MM.1S (cell line): Measurements from ENCODE around the gene NUP37.

Source experiments
- DNase-seq: peaks from one replicate; pipeline ENCODE4 v3.0.0-alpha.2; 2015
- H2AFZ ChIP-seq: fragments of 300-600 bp; sonication (generic); 2 replicates; pipeline ENCODE4 v1.6.0; 2016; ENCODE audit warnings: antibody characterized with exemption, low read length
- H3F3A ChIP-seq: fragments of 300-600 bp; sonication (generic); 2 replicates; pipeline ENCODE4 v1.6.1; 2016; ENCODE audit warnings: mild to moderate bottlenecking, antibody characterized with exemption, low read length, moderate library complexity, mixed read lengths; ENCODE audit not compliant: insufficient read depth
- H3K27ac ChIP-seq: fragments of 300-600 bp; sonication (generic); 2 replicates; pipeline ENCODE4 v1.5.1; 2016; ENCODE audit warnings: mild to moderate bottlenecking, low read length
- H3K27me3 ChIP-seq: fragments of 300-600 bp; sonication (generic); replicated peaks from 2 replicates; pipeline ENCODE4 v1.6.0; 2016; ENCODE audit warnings: low read length; ENCODE audit not compliant: insufficient read depth
- H3K36me3 ChIP-seq: fragments of 300-600 bp; sonication (generic); replicated peaks from 2 replicates; pipeline ENCODE4 v1.6.1; 2016; ENCODE audit warnings: mild to moderate bottlenecking, low read length, mixed read lengths; ENCODE audit not compliant: insufficient read depth
- H3K4me1 ChIP-seq: fragments of 300-600 bp; sonication (generic); 2 replicates; pipeline ENCODE4 v1.6.1; 2016; ENCODE audit warnings: low read length, mixed read lengths
- H3K4me2 ChIP-seq: fragments of 300-600 bp; sonication (generic); 2 replicates; pipeline ENCODE4 v1.6.0; 2016; ENCODE audit warnings: low read depth, low read length
- H3K4me3 ChIP-seq: fragments of 300-600 bp; sonication (generic); 2 replicates; pipeline ENCODE4 v1.5.1; 2016; ENCODE audit warnings: low read length, mixed read lengths
- H3K79me2 ChIP-seq: fragments of 300-600 bp; sonication (generic); 2 replicates; pipeline ENCODE4 v1.6.1; 2016; ENCODE audit warnings: mixed run types, low read length, mixed read lengths
- H3K9ac ChIP-seq: fragments of 300-600 bp; sonication (generic); 2 replicates; pipeline ENCODE4 v1.6.1; 2016; ENCODE audit warnings: low read length, mixed read lengths
- H3K9me2 ChIP-seq: fragments of 300-600 bp; sonication (generic); replicated peaks from 2 replicates; pipeline ENCODE4 v1.6.1; 2016; ENCODE audit warnings: mild to moderate bottlenecking, low read length, mixed read lengths; ENCODE audit not compliant: insufficient read depth
- H3K9me3 ChIP-seq: fragments of 300-600 bp; sonication (generic); replicated peaks from 2 replicates; pipeline ENCODE4 v1.6.1; 2016; ENCODE audit warnings: mild to moderate bottlenecking, low read length, mixed read lengths; ENCODE audit not compliant: insufficient read depth
- H4K20me1 ChIP-seq: fragments of 300-600 bp; sonication (generic); 2 replicates; pipeline ENCODE4 v1.6.1; 2016; ENCODE audit warnings: mild to moderate bottlenecking, low read length, moderate library complexity, mixed read lengths; ENCODE audit not compliant: insufficient read depth
- EZH2 ChIP-seq: fragments of 300-600 bp; sonication (generic); optimal IDR thresholded peaks from 2 replicates; pipeline ENCODE3; 2017; ENCODE audit warnings: low read depth, mild to moderate bottlenecking, antibody characterized with exemption, low read length, mixed read lengths
- EZH2phosphoT487 ChIP-seq: fragments of 300-600 bp; sonication (generic); IDR thresholded peaks from 2 replicates; pipeline ENCODE4 v1.6.1; 2018; ENCODE audit warnings: antibody characterized with exemption, low read length
- TF ChIP-seq, protein P1 (sequence below): fragments of 300-600 bp; sonication (generic); IDR thresholded peaks from 2 replicates; pipeline ENCODE4 v1.5.1; 2016; ENCODE audit warnings: antibody characterized with exemption, low read length, mixed read lengths

NUP37 gene

DNA sequence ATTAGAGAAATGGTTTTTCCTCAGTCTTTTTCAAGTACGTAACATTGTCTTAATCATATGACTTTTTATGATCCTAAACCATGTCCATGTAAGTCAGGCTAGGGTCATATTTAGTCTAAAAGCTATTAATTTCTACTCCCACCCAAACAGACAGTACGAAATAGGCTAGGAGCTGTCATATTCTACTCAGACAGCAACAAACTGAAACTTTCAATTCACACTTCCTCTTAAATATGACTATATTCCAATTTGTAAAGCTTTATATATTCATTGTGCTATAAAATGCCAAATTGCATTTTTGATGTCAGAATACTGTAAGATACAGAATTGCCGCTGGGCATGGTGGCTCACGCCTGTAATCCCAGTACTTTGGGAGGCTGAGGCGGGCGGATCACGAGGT lies 3.5 kb downstream of the NUP37 start:
- Histone ChIP-seq H3K79me2 (peaks cover 22% of the 10 kb centered on the region), H3K27me3 (no peaks in the 10 kb centered on the region), H3K36me3 (peaks cover 4% of the 10 kb centered on the region), H3F3A (peaks cover 10% of the 10 kb centered on the region; the same call in 1 of the 2 replicates), H3K4me1 (0 out of 2 replicates have a peak, but pooled peaks cover 10% of the 10 kb centered on the region), H4K20me1 (no peaks in the 10 kb centered on the region), H3K4me2 (no peak overlapping the region), H3K27ac (no peak overlapping the region), H3K4me3 (no peak overlapping the region), H2AFZ (no peak overlapping the region), H3K9me3 (no peaks in the 10 kb centered on the region), H3K9me2 (no peaks in the 10 kb centered on the region), H3K9ac (no peak overlapping the region)
- DNase-seq, result no peak
- TF ChIP-seq EZH2phosphoT487 (no peak), EZH2 (no peak)
- TF ChIP-seq, protein P1, sequence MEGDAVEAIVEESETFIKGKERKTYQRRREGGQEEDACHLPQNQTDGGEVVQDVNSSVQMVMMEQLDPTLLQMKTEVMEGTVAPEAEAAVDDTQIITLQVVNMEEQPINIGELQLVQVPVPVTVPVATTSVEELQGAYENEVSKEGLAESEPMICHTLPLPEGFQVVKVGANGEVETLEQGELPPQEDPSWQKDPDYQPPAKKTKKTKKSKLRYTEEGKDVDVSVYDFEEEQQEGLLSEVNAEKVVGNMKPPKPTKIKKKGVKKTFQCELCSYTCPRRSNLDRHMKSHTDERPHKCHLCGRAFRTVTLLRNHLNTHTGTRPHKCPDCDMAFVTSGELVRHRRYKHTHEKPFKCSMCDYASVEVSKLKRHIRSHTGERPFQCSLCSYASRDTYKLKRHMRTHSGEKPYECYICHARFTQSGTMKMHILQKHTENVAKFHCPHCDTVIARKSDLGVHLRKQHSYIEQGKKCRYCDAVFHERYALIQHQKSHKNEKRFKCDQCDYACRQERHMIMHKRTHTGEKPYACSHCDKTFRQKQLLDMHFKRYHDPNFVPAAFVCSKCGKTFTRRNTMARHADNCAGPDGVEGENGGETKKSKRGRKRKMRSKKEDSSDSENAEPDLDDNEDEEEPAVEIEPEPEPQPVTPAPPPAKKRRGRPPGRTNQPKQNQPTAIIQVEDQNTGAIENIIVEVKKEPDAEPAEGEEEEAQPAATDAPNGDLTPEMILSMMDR, result no peak

DNA sequence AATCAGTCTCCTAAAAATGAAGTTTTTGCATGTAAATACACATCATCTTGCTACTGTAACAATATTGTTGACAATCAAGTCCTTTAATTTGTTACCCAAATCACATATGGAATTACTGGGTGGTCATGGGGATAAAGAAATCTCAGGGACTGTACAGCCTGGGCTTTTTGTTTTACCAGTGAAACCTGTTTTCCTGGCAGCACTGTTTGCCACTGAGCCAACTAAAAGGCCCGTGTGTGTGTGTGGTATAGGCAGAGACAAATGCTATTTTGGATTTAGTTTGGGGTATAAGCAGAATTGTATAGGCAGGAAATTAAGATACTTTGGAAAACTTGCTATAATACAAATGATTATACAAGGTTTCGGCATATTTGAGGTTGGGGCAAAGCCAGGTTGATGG lies 5.7 kb downstream of the NUP37 start:
- H3K9me3 ChIP-seq, result no peaks in the 10 kb centered on the region
- no peak overlapping the region for H3K9ac ChIP-seq
- H2AFZ ChIP-seq, result no peak overlapping the region
- H3K79me2 ChIP-seq, result peaks cover 4% of the 10 kb centered on the region
- no peaks in the 10 kb centered on the region for H3F3A ChIP-seq
- TF ChIP-seq, protein P1, result no peak
- TF ChIP-seq EZH2phosphoT487 (no peak), EZH2 (no peak)
- H3K27me3 ChIP-seq, result no peaks in the 10 kb centered on the region
- H3K9me2 ChIP-seq, result no peaks in the 10 kb centered on the region
- no peak overlapping the region for H3K4me2 ChIP-seq
- no peak overlapping the region for H3K27ac ChIP-seq
- no peaks in the 10 kb centered on the region for H4K20me1 ChIP-seq
- no peak overlapping the region for H3K4me3 ChIP-seq
- DNase-seq, result no peak
- peaks cover 10% of the 10 kb centered on the region for H3K36me3 ChIP-seq
- 0 out of 2 replicates have a peak, but pooled peaks cover 4% of the 10 kb centered on the region for H3K4me1 ChIP-seq

DNA sequence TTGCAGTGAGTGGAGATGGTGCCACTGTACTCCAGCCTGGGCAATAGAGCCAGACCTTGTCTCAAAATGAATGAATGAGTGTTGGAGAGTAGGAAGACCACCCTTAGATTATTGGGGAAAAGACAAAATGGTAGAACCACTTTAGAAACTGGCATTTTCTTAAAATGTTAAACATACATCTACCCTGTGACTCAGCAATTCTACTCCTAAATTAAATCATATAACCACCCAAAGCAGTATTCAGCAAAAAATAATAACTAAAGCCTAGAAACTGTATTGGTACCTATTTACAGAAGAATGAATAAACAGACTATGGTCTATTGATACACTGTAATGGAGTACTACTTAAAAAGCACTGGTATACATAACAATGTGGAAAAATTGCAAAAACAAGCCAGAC lies 9.1 kb downstream of the NUP37 start:
- no peak for DNase-seq
- Histone ChIP-seq H3K4me2 (no peak overlapping the region), H3K79me2 (no peaks in the 10 kb centered on the region), H3K4me3 (no peak overlapping the region), H3F3A (no peaks in the 10 kb centered on the region), H3K9me2 (no peaks in the 10 kb centered on the region), H3K9me3 (no peaks in the 10 kb centered on the region), H3K9ac (no peak overlapping the region), H3K27ac (no peak overlapping the region), H3K36me3 (peaks cover 29% of the 10 kb centered on the region), H4K20me1 (no peaks in the 10 kb centered on the region), H3K4me1 (no peaks in the 10 kb centered on the region), H3K27me3 (no peaks in the 10 kb centered on the region), H2AFZ (no peak overlapping the region)
- TF ChIP-seq, protein P1, result no peak
- TF ChIP-seq EZH2 (no peak), EZH2phosphoT487 (no peak)
